GM18519 (cell line): ENCODE measurements around the gene MAP3K6.
A peak's percentile ranks its signal among the peaks of the same experiment; 100 is the strongest.

Experiments used
- ATAC-seq: cut with Tn5 transposase; IDR thresholded peaks from one replicate; pipeline ENCODE4 v1.9.1; 2021; ENCODE audit warnings: mild to moderate bottlenecking, moderate library complexity; ENCODE audit not compliant: unreplicated experiment, low FRiP score

MAP3K6 gene

DNA sequence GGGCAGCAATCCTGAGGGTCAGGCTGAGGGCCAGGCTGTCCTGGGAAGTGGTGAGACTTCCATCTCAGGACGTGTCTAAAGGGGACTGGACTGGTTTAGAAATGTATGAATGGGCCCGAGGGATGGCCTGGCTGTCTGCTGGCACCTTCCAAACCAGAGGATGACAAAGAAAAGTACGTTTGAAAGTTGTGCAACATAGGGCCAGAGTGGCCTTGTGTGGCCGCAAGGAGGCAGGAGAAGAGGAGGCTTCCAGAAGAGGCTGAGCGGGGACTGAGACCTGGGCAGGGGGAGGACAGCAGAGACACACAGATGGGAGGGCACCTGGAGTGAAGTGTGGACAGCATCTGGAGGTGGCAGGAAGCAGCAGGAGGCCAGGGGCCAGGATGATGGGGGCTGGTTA is 27.5 kb downstream of the MAP3K6 start:
- ATAC-seq: no peak

DNA sequence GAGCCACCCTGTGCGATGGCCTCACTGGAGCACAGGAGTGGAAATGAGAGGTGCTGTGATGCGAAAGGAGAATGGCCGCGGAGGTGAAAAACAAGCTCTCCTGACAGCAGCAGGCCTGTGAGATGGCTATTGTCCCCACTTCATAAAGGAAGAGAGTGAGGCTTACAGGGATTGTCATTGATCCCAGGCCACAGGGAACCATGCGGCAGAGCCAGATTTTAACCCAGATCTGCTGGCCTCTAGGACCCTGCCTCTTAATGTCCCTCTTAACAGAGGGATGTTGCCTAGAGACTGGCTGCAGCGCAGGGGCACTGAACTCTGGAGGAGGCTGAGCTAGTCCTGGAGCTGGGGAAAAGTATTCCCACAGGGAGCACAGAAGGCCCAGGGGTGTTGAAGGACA is 28.0 kb downstream of the MAP3K6 start:
- no peak for ATAC-seq

DNA sequence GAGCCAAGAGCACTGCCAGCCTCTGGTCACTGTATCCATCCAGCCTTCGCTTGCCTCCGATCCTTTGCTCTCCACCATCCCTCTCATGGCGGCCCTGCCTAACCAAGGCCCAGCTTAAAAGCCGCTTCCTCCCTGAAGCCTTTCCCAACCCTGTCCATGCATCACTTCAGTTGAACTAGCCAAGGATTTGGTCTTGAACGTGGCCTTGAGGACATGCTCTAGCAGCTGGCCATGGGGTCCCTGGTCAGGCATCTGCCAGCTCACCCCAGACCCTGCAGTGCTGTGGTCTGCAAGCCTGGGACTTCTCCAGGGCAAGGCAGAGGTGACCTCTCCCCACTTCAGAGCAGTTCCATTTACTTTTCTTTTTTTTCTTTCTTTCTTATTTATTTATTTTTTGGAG is 30.0 kb downstream of the MAP3K6 start:
- ATAC-seq: no peak

DNA sequence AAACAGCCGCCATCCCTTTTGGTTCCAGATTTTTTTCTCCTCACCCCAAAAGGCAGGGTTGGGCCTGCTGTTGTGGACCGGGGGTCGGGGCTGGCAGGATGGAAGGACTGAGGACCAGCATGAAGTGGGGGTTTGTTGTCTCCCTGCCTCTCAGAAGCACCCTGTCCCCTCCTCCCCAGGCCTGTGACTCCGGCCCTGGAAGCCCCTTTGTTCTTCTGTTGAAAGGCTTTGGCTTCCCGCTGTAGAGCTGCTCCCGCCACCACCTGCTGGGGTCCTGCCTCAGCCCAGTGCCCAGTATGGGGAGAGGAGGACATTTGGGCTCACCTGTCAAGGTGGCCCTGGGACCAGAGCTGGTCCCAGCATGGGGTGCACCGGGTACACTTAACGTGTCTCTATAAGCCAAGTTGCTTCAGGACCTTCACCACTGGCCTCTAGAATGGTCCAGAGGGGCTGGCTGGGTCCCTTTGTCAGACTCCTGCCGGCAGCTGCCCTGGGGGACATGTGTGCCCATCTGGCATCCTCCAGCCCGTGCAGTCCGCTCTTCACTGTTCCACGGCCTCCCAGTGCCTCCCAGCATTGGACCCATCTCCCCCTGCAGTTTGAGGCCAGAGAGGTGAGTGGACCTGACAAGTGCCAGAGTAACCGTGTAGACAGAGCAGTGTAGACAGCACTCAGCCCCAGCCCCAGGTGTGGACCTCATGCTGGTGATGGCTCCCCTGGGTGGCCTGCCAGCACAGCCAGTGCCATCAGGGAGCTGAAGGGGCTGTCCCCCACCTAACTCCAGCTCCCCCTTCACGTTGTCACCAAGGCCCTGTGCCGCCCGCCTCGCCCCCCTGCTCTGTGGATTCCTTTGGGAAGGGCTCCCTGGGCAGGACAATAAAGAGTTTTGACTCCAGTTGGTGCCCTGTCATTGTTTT is 31.0 kb downstream of the MAP3K6 start:
- ATAC-seq: no peak

DNA sequence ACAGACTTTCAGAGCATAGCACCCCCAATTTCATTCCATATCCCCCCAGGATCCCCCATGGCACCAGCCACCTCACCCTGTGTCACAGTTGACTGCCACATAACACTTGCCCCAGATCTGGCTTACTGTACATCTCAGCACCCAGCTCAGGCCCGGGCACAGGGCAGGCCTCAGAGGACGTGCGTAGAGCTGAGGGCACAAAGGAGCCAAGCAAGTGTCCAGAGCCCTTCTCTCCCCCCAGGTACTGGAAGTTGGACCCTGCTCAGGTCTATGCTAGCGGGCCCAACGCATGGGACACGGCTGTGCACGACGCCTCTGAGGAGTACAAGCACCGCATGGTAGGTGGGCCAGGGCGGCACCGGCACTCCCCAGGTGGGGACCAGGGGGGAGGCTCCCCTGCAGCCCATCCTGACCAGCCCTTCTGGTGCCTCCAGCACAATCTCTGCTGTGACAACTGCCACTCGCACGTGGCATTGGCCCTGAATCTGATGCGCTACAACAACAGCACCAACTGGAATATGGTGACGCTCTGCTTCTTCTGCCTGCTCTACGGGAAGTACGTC is 33.0 kb downstream of the MAP3K6 start:
- no peak for ATAC-seq

DNA sequence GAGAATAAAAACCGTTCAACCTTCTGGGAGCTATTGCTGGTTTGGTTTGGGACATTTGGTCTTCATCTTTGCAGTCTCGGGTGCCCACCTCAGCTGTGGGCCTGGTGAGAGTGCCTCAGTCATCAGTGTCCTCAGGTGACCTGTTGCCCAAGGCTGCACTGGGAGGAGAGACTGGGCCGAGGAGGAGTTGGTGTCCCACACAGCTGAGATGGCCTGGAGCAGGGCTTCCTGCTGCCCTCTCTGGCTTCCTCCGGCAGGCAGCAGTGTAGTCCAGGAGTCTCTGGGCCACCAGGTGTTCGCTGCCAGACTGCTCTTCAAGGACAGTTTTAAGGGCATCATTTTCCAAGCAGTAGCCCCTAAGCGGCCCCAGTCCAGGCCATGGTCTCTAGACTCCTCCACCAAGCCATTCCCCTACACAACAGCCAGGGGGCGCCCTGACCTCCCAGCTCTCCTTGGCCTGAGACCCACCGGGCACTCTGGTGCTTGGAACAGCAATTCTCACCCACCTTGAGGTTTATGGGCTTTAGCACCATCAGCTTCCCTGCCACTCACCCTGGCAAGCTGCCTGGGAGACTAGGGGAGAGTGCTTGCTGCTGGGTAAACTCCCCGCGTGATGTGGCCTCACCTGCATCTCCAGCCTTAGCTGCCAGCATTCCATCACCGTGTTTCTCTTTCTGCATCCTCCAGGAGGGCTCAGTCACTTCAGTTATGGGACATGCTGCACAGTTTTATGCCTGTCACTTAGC is 34.1 kb downstream of the MAP3K6 start:
- no peak for ATAC-seq

DNA sequence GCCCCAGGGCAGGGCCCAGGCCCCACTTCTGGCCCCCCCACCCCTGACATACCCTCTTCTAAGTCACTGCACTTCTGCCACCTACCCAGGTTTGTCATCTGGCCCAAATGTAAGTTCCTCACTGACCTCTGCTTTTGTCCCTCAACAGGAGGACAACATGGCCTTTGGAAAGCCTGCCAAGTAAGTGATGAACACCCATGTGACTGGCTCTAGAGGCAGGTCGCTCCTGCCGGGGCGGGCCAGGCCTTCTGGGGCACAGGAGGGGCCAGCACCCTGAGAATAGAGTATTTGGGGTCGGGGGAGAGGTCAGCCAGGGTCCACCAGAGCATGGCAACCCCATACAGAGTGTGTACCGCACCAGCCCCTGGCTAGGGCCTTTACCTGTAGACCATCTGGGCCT is 34.8 kb downstream of the MAP3K6 start:
- ATAC-seq: no peak

DNA sequence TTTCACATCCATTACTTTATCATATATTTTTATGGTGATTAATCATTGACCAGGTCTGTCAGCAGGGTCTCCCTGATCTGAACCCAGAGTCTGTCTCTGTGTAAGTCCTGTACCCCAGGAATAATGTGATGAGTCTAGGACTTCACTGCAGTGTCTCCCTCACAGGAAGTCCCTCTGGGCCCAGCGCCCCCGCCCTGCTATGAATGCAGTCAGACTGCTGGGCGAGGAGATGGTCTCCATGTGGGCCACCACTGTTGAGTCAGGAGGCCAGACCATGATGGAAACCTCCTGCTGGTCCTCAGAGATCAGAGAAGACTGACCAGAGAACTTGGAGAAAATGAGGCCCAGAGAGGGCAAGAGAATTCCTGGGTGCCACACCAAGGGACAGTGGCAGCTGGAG is 35.3 kb downstream of the MAP3K6 start:
- ATAC-seq: no peak

DNA sequence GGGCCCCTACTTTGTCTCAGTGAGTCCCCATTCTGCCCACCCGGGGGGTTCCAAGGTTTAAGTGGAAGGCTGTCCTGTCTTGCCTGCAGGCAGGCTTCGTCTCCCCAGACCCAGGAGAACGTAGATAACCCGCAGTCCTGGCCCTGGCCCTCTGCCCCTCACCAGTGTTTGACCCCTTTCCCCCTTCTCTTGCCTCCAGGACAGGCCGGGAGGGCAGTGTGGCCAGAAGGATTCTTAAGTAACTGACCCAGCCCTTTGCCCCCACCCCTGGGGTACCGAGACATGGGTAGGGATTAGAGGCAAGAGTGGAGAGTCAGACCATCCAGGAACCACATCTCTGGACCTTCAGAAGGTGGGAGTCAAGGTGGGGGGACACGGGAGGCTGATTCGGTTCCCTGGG is 36.0 kb downstream of the MAP3K6 start:
- ATAC-seq: no peak

DNA sequence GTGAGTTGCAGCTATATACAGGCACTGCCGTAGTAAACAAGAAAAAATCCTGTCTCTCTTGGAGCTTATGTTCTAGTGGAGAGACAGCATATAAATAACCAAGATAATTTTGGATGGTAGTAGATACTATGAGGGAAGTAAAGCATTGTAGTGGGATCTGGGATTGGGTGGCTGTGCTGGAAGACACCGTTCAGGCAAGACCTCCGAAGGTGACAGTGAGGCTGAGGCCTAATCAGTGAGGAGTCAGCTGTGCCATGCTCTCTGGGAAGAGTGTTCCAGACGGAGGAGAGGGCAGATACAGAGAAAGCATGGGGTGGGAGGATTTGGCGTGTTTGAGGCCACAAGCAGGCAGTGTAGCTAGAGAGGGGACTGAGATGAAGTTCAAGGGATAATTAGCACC is 38.8 kb downstream of the MAP3K6 start:
- no peak for ATAC-seq

DNA sequence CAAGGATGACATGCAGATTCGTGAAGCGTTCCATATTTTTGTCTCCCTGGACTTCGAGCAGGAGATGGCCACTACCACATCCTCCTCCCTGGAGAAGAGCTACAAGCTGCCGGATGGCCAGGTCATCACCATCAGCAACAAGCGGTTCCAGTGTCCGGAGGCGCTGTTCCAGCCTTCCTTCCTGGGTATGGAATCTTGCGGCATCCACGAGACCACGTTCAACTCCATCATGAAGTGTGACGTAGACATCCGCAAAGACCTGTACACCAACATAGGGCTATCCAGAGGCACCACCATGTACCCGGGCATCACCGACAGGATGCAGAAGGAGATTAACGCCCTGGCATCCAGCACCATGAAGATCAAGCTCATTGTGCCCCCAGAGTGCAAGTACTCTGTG is 41.5 kb downstream of the MAP3K6 start:
- no peak for ATAC-seq

DNA sequence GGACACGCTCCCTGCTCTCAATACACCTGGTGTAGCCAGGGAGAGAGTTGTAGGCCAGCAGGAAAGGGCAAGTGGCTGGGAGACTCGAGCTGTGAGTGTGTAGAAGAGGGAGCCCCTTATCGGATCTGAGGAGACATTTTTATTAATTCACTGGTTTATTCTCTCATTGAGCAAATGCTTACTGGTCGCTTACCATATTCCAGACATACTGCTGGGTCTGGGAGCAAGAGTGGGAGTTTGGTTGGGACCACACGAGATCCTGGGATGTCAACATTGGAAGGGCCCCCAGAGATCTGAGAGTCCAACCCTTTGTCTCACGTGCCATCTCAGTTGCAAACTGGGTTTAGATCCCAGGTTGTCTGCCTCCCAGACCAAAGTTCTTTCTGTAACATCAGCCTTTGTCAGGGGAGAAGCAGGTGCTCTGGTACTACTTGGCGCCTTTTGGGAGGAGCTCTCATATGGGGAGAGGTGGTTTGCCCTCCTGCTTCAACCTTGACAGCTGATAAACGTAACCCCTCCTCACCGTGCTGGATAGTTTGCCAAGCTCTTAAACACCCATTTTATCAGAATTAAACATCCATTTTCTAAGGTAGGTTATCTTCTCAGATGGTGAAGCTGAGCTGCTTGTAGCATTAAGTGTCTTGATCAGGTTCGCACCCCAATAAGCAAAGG is 44.1 kb downstream of the MAP3K6 start:
- no peak for ATAC-seq

DNA sequence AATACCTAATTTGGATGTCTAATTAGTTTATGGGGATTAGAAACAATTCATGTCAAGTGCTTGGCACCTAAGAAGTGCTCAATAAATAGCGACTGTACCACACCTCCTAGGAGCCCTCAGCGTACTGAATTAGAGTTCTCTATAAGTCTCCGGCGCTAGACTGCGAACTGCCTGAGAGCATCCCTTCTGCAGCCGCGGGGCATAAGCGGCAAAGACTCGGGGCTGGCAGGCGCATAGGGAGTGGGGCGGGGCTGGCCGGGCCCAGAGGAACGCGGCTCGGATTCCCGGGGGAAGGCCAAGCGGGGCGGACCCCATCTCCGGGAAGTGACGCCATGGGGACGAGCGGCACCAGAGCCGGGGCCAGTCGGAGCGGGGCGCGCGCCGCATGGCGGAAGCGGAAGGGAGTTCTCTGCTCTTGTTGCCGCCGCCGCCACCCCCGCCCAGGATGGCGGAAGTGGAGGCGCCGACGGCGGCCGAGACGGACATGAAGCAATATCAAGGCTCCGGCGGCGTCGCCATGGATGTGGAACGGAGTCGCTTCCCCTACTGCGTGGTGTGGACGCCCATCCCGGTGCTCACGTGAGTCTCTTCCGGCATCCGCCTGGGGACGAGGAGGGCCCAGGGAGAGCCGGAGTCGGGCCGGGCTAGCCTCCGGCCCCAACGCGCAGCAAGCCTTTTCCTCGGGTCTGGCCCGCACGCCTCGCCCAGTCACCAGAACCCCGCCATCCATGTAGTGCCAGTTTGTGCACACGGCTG is 44.8 kb downstream of the MAP3K6 start, which contains the start of gene TMEM222:
Gene TMEM222, plus strand, starts transcription at position 351 of the 756 bp plus-strand sequence. Its CDS starts 35 bp downstream, at position 386.
- peak; percentile 70 for ATAC-seq

DNA sequence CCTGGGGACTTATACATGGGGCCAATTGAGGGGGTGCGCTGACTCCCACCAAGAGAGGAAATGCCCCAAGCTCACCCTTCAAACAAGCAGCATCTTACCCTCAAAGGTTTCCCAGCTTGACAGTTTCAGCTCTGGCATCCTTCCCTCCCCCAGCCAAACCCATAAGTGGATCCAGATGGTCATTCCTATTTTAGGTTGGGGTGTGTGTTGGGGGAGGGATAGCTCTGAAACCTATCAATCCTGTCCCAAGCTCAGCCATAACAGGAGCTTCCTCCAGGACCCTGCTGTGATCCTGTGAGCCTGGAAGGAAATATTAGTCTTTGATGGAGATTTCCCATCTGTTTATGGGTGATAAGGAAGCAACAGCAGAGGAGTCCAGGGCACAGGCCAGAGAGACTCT is 48.2 kb downstream of the MAP3K6 start:
- no peak for ATAC-seq

DNA sequence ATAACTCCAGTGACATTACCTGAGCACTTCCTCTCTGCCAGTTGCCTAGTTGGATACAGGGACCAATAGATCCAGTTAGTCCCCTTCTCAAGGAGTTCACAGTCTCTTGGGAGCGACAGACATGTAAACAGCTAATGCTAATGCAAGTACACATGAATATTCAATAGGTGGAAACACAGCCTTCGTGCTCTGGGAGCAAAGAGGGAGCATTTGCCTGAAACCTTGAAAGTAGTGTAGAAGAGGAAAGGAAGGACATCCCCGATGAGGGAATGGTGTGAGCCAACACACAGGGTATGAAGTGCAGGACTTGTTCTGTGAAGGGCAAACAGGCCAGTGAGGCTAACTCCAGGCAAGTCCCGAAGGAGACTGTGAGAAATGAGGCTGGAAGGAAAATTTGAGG is 48.6 kb downstream of the MAP3K6 start:
- no peak for ATAC-seq

DNA sequence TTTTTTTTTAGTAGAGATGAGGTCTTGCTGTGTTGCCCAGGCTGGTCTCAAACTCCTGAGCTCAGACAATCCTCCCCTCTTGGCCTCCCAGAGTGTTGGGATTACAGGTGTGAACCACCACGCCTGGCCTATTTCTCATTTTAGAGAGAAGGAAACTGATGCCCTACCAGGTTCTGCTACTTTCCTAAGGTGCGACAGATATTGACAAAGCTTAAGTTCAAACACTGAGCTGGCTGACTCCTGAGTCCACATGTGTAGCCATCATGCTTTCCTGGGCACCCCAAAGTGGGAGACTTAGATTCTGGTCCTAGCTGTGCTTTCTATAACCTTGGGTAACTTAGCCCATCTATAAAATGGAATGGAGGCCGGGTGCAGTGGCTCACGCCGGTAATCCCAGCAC is 49.9 kb downstream of the MAP3K6 start:
- ATAC-seq: no peak

DNA sequence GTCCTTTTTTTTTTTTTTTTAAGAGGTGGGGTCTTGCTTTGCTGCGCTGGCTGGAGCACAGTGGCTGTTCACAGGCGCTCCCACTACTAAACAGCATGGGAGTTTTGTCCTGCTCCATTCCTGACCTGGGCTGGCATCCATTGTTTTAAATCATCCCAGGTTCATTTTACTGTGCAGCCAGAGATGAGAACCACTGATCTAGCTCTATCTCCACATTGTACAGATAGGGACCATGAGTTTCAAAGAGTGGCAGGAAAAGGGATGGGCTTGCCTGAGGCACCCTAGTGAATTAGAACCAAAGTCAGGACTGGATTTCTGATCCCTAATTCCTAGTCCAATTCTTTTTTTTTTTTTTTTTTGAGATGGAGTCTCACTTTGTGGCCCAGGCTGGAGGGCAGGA is 52.0 kb downstream of the MAP3K6 start:
- no peak for ATAC-seq

DNA sequence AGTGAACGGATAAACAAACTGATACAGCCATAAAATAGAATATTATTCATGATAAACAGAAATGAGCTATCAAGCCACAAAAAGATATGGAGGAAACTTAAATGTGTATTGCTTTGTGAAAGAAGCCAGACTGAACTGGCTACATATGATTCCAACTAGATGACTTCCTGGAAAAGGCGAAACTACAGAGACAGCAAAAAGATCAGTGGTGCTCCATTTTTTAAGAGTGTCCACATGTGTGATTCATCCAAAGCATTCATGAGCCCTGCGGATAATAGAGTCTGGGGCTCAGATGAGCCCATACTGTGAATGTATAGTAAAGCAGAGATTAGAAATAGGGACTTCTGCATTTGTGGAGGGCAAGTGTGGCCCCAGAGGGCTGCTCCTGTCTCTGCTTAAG is 52.6 kb downstream of the MAP3K6 start:
- no peak for ATAC-seq

DNA sequence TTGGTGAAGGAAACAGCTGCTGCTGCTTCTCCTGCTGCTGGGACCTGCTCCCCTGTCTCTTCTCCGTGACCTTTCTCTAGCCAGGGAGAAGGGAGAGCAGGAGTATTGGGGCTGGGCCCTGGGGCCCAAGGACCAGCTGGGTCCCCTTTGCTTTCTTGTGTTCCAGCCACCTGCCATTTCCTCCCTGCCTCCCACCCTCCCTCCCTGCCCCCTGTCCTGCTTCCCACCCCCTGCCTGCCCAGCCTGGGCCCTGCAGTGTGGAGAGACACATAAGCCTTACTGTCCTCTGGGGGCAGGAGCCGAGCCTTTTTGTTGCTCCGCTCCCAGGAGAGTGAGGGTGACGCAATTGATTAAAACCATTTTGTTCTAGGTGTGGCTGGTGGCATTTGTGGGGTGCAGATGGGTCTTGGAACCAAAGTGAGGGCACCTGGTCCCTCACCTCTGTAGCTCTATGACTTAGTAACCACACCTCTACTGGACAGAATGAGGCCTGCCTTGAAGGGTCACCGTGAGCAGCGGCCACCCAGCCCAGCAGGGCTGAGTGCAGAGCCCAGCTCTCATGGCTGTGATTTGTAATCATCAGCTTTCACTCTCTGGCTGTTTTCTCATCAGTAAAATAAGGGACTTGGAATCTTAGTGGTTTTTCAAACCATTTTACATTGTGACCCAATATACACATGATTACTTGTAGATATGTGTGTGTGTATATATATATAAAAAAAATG is 58.7 kb downstream of the MAP3K6 start:
- no peak for ATAC-seq
